HepG2 (cell line): Measurements from ENCODE around the gene ELOVL6. TPM values are rescaled to one million over a fixed set of nuclear protein-coding genes. Genes with fewer than 3 reads are reported as not detected.
A peak's percentile ranks its signal among the peaks of the same experiment; 100 is the strongest.

Experiments
- AKNA ChIP-seq: sonication (generic); formaldehyde crosslinking; IDR thresholded peaks from 2 replicates; pipeline ENCODE4 v1.4.0; 2020; ENCODE audit warnings: missing genetic modification reagents, borderline replicate concordance
- CBFB ChIP-seq: sonication (generic); formaldehyde crosslinking; IDR thresholded peaks from 2 replicates; pipeline ENCODE4 v1.4.0; 2020; ENCODE audit warnings: missing genetic modification reagents
- GTF3A ChIP-seq: sonication (generic); formaldehyde crosslinking; conservative IDR thresholded peaks from 2 replicates; pipeline ENCODE4 v1.4.0; 2020; ENCODE audit warnings: mild to moderate bottlenecking, missing genetic modification reagents
- MAFF ChIP-seq: IDR thresholded peaks from 2 replicates; pipeline ENCODE4 v1.6.1; 2011; ENCODE audit warnings: low read depth, low read length, improper control_type of control experiment
- NFKBIZ ChIP-seq: IDR thresholded peaks from 2 replicates; pipeline ENCODE4 v1.6.1; 2018; ENCODE audit warnings: missing genetic modification reagents, missing compliant biosample characterization
- NR2F6 ChIP-seq, 2 experiments: IDR thresholded peaks; 2 replicates each; pipeline ENCODE4 v1.6.1; 2016; ENCODE audit warnings: antibody characterized with exemption in 1 of 2, mild to moderate bottlenecking in 1 of 2
- POLR2G ChIP-seq: fragments of 200-400 bp; formaldehyde crosslinking; IDR thresholded peaks from 2 replicates; pipeline ENCODE4 v1.6.1; 2018; ENCODE audit warnings: mild to moderate bottlenecking, low read depth, low read length, moderate library complexity
- PRPF4 ChIP-seq: fragments of 200-400 bp; formaldehyde crosslinking; IDR thresholded peaks from 2 replicates; pipeline ENCODE4 v1.6.1; 2016; ENCODE audit warnings: low read length, low read depth; ENCODE audit not compliant: poor library complexity, severe bottlenecking
- SAP130 ChIP-seq: IDR thresholded peaks from 2 replicates; pipeline ENCODE4 v1.6.1; 2016; ENCODE audit warnings: low read depth
- THAP9 ChIP-seq: sonication (generic); formaldehyde crosslinking; IDR thresholded peaks from 2 replicates; pipeline ENCODE4; 2020; ENCODE audit warnings: missing genetic modification reagents, mild to moderate bottlenecking, borderline replicate concordance
- ZBTB34 ChIP-seq: sonication (generic); formaldehyde crosslinking; IDR thresholded peaks from 2 replicates; pipeline ENCODE4 v1.8.0; 2022; ENCODE audit warnings: mild to moderate bottlenecking, missing genetic modification reagents
- ZNF180 ChIP-seq: sonication (generic); formaldehyde crosslinking; IDR thresholded peaks from 2 replicates; pipeline ENCODE4 v1.4.0; 2020; ENCODE audit warnings: low read depth, missing genetic modification reagents, borderline replicate concordance
- ZNF562 ChIP-seq: sonication (generic); formaldehyde crosslinking; IDR thresholded peaks from 2 replicates; pipeline ENCODE4 v1.8.0; 2022; ENCODE audit warnings: missing genetic modification reagents, borderline replicate concordance
- ZNF605 ChIP-seq: sonication (generic); formaldehyde crosslinking; IDR thresholded peaks from 2 replicates; pipeline ENCODE4 v1.8.0; 2022; ENCODE audit warnings: mild to moderate bottlenecking, missing genetic modification reagents
- polyA plus RNA-seq, 8 experiments: library from polyadenylated mRNA; depleted of rRNA in 3 of 8; stranded (reverse) in 7 of 8; unstranded in 1 of 8; fragments of >200 nt; fragmentation: Illumina TruSeq in 4 of 8; extraction: Trizol in 4 of 8; gene quantifications; 2 replicates each; pipeline versions ENCODE4 v1.2.1 to v1.2.3, GENCODE V29; 2011 to 2016; ENCODE audit warnings: low read depth in 4 of 8, missing spikeins in 1 of 8, mixed read lengths in 1 of 8; ENCODE audit not compliant: insufficient read depth in 1 of 8
- total RNA-seq, 5 experiments: library from RNA; depleted of rRNA; stranded (reverse); fragments of >200 nt; fragmentation: Illumina TruSeq; extraction: Trizol; gene quantifications; 2 replicates each; pipeline ENCODE4 v1.2.3, GENCODE V29; 2016; ENCODE audit warnings: low read depth in 1 of 5
- TF ChIP-seq, protein P1 (sequence below): sonication (generic); formaldehyde crosslinking; IDR thresholded peaks from 2 replicates; pipeline ENCODE4 v1.4.0; 2020; ENCODE audit warnings: missing genetic modification reagents

Gene ELOVL6
- total and polyA plus RNA-seq, 2 of the 13 experiments (the other 11 are each of a cell fraction or from before 2014, with no cell fraction given): 14.1 to 23.2 TPM

DNA sequence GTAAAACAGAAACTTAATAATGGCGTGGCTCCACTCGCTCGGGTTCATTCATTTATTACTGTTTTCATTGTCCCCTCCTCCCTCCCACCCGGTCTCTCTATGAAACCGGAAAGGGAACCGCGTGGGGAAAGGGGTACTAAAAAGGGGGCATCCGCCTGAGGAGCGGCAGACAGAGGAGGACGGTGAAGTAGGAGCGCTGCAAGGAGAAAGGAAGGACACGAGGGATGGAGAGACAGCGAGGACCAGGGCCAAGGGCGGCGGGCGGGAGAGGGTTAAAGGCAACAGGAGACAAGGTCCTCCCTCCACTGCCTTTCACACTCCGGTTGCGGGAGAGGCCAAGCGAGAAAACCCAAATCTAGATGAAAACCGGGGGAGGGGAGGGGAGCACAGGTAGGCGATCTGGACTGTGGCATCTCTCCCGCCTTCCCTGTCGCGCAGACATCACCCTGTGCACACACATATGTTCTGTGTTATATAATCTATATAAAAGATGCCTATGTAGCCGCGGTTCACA lies 829 bp downstream of the ELOVL6 start (continued):
- TF ChIP-seq, protein P1, sequence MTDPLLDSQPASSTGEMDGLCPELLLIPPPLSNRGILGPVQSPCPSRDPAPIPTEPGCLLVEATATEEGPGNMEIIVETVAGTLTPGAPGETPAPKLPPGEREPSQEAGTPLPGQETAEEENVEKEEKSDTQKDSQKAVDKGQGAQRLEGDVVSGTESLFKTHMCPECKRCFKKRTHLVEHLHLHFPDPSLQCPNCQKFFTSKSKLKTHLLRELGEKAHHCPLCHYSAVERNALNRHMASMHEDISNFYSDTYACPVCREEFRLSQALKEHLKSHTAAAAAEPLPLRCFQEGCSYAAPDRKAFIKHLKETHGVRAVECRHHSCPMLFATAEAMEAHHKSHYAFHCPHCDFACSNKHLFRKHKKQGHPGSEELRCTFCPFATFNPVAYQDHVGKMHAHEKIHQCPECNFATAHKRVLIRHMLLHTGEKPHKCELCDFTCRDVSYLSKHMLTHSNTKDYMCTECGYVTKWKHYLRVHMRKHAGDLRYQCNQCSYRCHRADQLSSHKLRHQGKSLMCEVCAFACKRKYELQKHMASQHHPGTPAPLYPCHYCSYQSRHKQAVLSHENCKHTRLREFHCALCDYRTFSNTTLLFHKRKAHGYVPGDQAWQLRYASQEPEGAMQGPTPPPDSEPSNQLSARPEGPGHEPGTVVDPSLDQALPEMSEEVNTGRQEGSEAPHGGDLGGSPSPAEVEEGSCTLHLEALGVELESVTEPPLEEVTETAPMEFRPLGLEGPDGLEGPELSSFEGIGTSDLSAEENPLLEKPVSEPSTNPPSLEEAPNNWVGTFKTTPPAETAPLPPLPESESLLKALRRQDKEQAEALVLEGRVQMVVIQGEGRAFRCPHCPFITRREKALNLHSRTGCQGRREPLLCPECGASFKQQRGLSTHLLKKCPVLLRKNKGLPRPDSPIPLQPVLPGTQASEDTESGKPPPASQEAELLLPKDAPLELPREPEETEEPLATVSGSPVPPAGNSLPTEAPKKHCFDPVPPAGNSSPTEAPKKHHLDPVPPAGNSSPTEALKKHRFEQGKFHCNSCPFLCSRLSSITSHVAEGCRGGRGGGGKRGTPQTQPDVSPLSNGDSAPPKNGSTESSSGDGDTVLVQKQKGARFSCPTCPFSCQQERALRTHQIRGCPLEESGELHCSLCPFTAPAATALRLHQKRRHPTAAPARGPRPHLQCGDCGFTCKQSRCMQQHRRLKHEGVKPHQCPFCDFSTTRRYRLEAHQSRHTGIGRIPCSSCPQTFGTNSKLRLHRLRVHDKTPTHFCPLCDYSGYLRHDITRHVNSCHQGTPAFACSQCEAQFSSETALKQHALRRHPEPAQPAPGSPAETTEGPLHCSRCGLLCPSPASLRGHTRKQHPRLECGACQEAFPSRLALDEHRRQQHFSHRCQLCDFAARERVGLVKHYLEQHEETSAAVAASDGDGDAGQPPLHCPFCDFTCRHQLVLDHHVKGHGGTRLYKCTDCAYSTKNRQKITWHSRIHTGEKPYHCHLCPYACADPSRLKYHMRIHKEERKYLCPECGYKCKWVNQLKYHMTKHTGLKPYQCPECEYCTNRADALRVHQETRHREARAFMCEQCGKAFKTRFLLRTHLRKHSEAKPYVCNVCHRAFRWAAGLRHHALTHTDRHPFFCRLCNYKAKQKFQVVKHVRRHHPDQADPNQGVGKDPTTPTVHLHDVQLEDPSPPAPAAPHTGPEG: no peak
- no peak for TF ChIP-seq ZNF605
- TF ChIP-seq PRPF4: no peak
- TF ChIP-seq CBFB (CRISPR knock-in tag): no peak
- TF ChIP-seq ZBTB34 (CRISPR knock-in tag): no peak
- no peak for TF ChIP-seq POLR2G
- TF ChIP-seq SAP130 (CRISPR knock-in tag): peak; percentile 14; the same call in 1 of the 2 replicates
- TF ChIP-seq ZNF180 (CRISPR knock-in tag): no peak
- TF ChIP-seq NR2F6 (IDR thresholded peaks at IDR 0.05): no peak
- no peak for TF ChIP-seq NR2F6 (CRISPR knock-in tag; IDR thresholded peaks at IDR 0.05)
- TF ChIP-seq NFKBIZ (CRISPR knock-in tag): no peak
- no peak for TF ChIP-seq THAP9 (CRISPR knock-in tag)
- TF ChIP-seq MAFF: no peak
- TF ChIP-seq AKNA (CRISPR knock-in tag): no peak
- TF ChIP-seq GTF3A: no peak
- TF ChIP-seq ZNF562: no peak
